ENCODE measurements around the gene GCN1. TPM values are rescaled to one million over a fixed set of nuclear protein-coding genes. Genes with fewer than 3 reads are reported as not detected.
"Not testable (repeated sequence)": the region's sequence is repeated elsewhere in the genome, so short reads cannot be mapped to it uniquely, and the experiment has no call there.

The GCN1 gene
- total RNA-seq, 1 donor from 2014 or later: 173 TPM

GRCh38 chr12:120200364-120200800 lies 5.9 kb upstream of the GCN1 start:
- intact Hi-C loops (cut with micrococcal nuclease): loop anchor here (2.0 to 5.0 kb wide), 3 partner anchors 237 to 334 kb away; partner anchors contain the start of genes COX6A1, RNF10 and SRSF9
- Mint-ChIP-seq H3K9me3 (no peaks in the 10 kb centered on the region), H3K4me1 (ENCODE audit: low read depth) (peaks cover 42% of the 10 kb centered on the region), H3K27ac (peak overlapping the region; percentile 100), H3K4me3 (peak overlapping the region; percentile 100), H3K36me3 (ENCODE audit: low read depth) (peaks cover 45% of the 10 kb centered on the region), H3K27me3 (ENCODE audit: insufficient read depth) (no peaks in the 10 kb centered on the region)
- DNase-seq (ENCODE audit: low spot score): no peak

GRCh38 chr12:120199595-120200306 lies 5.2 kb upstream of the GCN1 start:
- Mint-ChIP-seq H3K36me3 (ENCODE audit: low read depth) (peaks cover 50% of the 10 kb centered on the region), H3K4me3 (peak overlapping the region; percentile 100), H3K4me1 (ENCODE audit: low read depth) (peaks cover 48% of the 10 kb centered on the region), H3K27me3 (ENCODE audit: insufficient read depth) (no peaks in the 10 kb centered on the region), H3K9me3 (no peaks in the 10 kb centered on the region), H3K27ac (peak overlapping the region; percentile 100)
- no peak for DNase-seq (ENCODE audit: low spot score)
- intact Hi-C loops (cut with micrococcal nuclease): loop anchor here (2.0 to 5.0 kb wide), 3 partner anchors 238 to 335 kb away; partner anchors contain the start of genes COX6A1, RNF10 and SRSF9

DNA sequence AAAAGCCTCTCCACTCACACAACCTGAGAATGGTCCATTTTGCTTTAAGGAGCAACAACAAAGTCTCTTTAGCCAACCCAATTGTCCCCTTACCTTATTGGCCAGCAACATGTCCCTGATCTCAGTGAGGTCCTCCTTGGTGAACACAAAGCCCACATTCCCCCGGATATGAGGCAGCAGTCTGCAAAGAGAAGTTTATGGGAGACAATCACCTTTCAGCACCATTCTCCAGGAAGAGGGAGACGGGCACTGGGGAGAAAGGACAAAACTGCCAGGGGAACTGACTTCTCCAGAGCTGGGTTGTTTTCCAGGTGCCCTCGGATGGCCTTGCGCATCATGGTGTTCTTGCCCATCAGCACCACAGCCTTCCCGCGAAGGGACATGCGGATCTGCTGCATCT lies 4.5 kb upstream of the GCN1 start:
- Mint-ChIP-seq H3K4me1 (ENCODE audit: low read depth) (peaks cover 50% of the 10 kb centered on the region), H3K36me3 (ENCODE audit: low read depth) (peaks cover 51% of the 10 kb centered on the region), H3K27ac (peak overlapping the region; percentile 100)

GRCh38 chr12:120197542-120197887 lies 3.0 kb upstream of the GCN1 start:
- Mint-ChIP-seq H3K36me3 (ENCODE audit: low read depth) (peaks cover 56% of the 10 kb centered on the region), H3K4me1 (ENCODE audit: low read depth) (peaks cover 54% of the 10 kb centered on the region), H3K9me3 (no peaks in the 10 kb centered on the region), H3K27ac (no peak overlapping the region), H3K27me3 (ENCODE audit: insufficient read depth) (no peaks in the 10 kb centered on the region), H3K4me3 (peak overlapping the region; percentile 74)
- intact Hi-C loops (cut with micrococcal nuclease): no loop called here
- DNase-seq (ENCODE audit: low spot score): no peak

More for the DNA sequence above, 4.5 kb upstream of the GCN1 start:
- no peaks in the 10 kb centered on the region for H3K27me3 Mint-ChIP-seq (ENCODE audit: insufficient read depth)
- H3K9me3 Mint-ChIP-seq: no peaks in the 10 kb centered on the region
- H3K4me3 Mint-ChIP-seq: peak overlapping the region; percentile 100
- intact Hi-C loops (cut with micrococcal nuclease): no loop called here
- no peak for DNase-seq (ENCODE audit: low spot score)

DNA sequence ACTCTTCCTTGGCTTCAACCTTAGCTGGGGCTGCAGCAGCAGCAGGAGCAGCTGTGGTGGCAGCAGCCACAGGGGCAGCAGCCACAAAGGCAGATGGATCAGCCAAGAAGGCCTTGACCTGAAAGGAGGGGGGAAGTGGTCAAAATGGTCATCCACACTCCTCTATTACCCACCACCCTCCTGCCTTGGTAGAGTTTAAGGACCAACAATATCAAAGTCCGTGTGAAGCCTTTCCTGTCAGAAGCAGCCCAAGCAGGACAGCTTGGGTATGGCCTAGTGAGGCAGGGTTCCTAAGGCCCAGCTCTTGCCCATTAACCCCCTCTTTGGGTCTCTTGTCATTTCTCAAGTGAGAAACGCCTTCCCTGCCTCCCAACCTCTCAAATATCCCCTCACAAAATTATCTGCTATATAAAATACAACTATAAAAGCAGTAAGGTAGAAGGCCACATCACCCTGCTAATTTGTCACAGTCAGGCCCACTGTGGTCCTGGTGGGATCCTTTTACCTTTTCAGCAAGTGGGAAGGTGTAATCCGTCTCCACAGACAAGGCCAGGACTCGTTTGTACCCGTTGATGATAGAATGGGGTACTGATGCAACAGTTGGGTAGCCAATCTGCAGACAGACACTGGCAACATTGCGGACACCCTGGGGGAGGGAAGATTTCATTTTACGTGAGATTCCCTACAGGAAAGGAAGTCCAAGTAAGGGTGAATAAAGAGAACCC lies 2.5 kb upstream of the GCN1 start:
- H3K9me3 Mint-ChIP-seq; intact Hi-C loops (cut with micrococcal nuclease); H3K27me3 Mint-ChIP-seq (ENCODE audit: insufficient read depth); DNase-seq (ENCODE audit: low spot score): not testable (repeated sequence)
- H3K27ac Mint-ChIP-seq: peak overlapping the region; percentile 70
- H3K4me1 Mint-ChIP-seq (ENCODE audit: low read depth): peaks cover 52% of the 10 kb centered on the region
- peak overlapping the region; percentile 74 for H3K4me3 Mint-ChIP-seq
- H3K36me3 Mint-ChIP-seq (ENCODE audit: low read depth): peaks cover 55% of the 10 kb centered on the region

- intact Hi-C loops (cut with micrococcal nuclease): no loop called here
- no peak overlapping the region for H3K27ac Mint-ChIP-seq
- no peaks in the 10 kb centered on the region for H3K9me3 Mint-ChIP-seq
- no peaks in the 10 kb centered on the region for H3K27me3 Mint-ChIP-seq (ENCODE audit: insufficient read depth)
- DNase-seq (ENCODE audit: low spot score): no peak
- H3K36me3 Mint-ChIP-seq (ENCODE audit: low read depth): peaks cover 58% of the 10 kb centered on the region
- H3K4me3 Mint-ChIP-seq: peak overlapping the region; percentile 91
- peaks cover 56% of the 10 kb centered on the region for H3K4me1 Mint-ChIP-seq (ENCODE audit: low read depth)
These were observed 1.8 kb upstream of the GCN1 start for GRCh38 chr12:120196363-120196762.

DNA sequence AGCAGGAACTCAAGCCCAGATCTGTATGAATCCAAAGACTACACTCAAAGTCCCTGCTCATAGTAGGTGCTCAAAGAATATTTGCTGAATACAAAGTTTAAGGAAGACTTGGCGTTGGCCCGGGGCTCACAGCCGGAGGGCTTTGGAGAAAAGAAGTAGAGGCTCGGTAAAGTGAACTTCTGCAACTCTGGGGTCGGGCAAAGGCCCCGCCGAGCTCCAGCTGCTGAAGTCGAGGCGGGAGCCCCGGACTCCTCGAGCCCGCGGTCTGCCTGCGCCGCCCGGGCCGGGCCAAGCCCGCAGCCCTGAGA lies 335 bp downstream of the GCN1 start:
- intact Hi-C loops (cut with micrococcal nuclease): loop anchor here (5.0 kb wide), 1 partner anchor 72 kb away; no protein-coding TSS in a partner anchor

GRCh38 chr12:120193286-120193685 lies 1.2 kb downstream of the GCN1 start:
- not testable (repeated sequence) for H3K9me3 Mint-ChIP-seq; DNase-seq (ENCODE audit: low spot score); H3K27me3 Mint-ChIP-seq (ENCODE audit: insufficient read depth)
- Mint-ChIP-seq H3K4me3 (peak overlapping the region; percentile 91), H3K4me1 (ENCODE audit: low read depth) (peaks cover 45% of the 10 kb centered on the region), H3K27ac (peak overlapping the region; percentile 88), H3K36me3 (ENCODE audit: low read depth) (peaks cover 43% of the 10 kb centered on the region)
- intact Hi-C loops (cut with micrococcal nuclease): loop anchor here (5.0 kb wide), 1 partner anchor 71 kb away; no protein-coding TSS in a partner anchor

More for the DNA sequence above, 335 bp downstream of the GCN1 start:
- Mint-ChIP-seq H3K27ac (peak overlapping the region; percentile 88), H3K27me3 (ENCODE audit: insufficient read depth) (no peaks in the 10 kb centered on the region), H3K4me1 (ENCODE audit: low read depth) (peaks cover 54% of the 10 kb centered on the region), H3K9me3 (no peaks in the 10 kb centered on the region), H3K4me3 (peak overlapping the region; percentile 91), H3K36me3 (ENCODE audit: low read depth) (peaks cover 47% of the 10 kb centered on the region)
- DNase-seq (ENCODE audit: low spot score): no peak

DNA sequence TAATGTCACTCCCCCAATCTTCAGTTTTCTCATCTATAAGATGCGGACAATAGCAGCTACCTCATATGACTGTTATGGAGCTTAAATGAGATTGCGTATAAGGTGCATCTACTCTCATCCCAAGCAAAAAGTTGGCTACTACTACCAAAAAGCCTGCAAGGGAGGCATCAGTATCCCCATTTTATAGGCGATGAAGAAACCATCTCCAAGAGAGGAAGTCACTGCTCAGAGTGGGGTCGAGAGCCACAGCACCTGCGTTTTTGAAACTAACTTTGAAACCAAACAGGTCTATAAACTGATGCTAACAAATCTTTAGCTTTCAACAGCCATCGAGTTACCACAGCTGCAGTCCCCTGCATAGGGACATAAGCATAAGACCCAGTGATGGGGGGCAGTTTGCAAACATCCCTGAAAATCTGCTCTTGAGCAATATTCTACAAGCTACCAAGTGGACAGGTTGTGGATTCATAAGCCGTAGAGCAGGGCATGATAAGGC lies 3.5 kb downstream of the GCN1 start:
- Mint-ChIP-seq H3K4me1 (ENCODE audit: low read depth) (peaks cover 40% of the 10 kb centered on the region), H3K4me3 (peak overlapping the region; percentile 5), H3K36me3 (ENCODE audit: low read depth) (peaks cover 39% of the 10 kb centered on the region), H3K27ac (no peak overlapping the region), H3K27me3 (ENCODE audit: insufficient read depth) (no peaks in the 10 kb centered on the region), H3K9me3 (no peaks in the 10 kb centered on the region)
- no peak for DNase-seq (ENCODE audit: low spot score)
- intact Hi-C loops (cut with micrococcal nuclease): loop anchor here (5.0 kb wide), 1 partner anchor 69 kb away; no protein-coding TSS in a partner anchor

DNA sequence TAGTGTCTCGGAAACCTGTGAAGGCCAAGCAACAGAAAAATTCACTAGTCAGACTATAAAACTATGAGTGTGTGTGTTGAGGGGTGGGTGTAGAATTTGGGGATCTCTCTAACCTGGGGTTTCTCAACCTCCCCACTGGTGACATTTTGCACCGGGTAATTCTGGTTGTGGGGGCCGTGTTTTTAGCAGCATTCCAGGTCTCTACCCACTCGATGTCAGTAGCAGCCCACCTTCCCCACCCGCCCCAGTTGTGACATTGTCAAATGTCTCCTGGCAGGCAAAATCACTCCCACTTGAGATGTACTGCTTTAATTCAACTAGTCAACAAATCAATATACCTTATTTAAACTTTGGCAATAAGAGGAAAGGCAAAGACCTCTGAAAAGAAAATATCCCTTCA lies 4.1 kb downstream of the GCN1 start:
- Mint-ChIP-seq H3K4me1 (ENCODE audit: low read depth) (peaks cover 40% of the 10 kb centered on the region), H3K9me3 (no peaks in the 10 kb centered on the region), H3K4me3 (no peak overlapping the region), H3K27me3 (ENCODE audit: insufficient read depth) (no peaks in the 10 kb centered on the region), H3K36me3 (ENCODE audit: low read depth) (peaks cover 36% of the 10 kb centered on the region), H3K27ac (no peak overlapping the region)
- intact Hi-C loops (cut with micrococcal nuclease): loop anchor here (5.0 kb wide), 1 partner anchor 68 kb away; no protein-coding TSS in a partner anchor
- no peak for DNase-seq (ENCODE audit: low spot score)

GRCh38 chr12:120186654-120187053 lies 7.9 kb downstream of the GCN1 start:
- H3K27me3 Mint-ChIP-seq (ENCODE audit: insufficient read depth): no peaks in the 10 kb centered on the region
- H3K9me3 Mint-ChIP-seq: no peaks in the 10 kb centered on the region
- H3K36me3 Mint-ChIP-seq (ENCODE audit: low read depth): peaks cover 50% of the 10 kb centered on the region
- intact Hi-C loops (cut with micrococcal nuclease): no loop called here
- no peak overlapping the region for H3K27ac Mint-ChIP-seq
- no peak overlapping the region for H3K4me3 Mint-ChIP-seq
- no peak for DNase-seq (ENCODE audit: low spot score)
- H3K4me1 Mint-ChIP-seq (ENCODE audit: low read depth): peaks cover 26% of the 10 kb centered on the region

DNA sequence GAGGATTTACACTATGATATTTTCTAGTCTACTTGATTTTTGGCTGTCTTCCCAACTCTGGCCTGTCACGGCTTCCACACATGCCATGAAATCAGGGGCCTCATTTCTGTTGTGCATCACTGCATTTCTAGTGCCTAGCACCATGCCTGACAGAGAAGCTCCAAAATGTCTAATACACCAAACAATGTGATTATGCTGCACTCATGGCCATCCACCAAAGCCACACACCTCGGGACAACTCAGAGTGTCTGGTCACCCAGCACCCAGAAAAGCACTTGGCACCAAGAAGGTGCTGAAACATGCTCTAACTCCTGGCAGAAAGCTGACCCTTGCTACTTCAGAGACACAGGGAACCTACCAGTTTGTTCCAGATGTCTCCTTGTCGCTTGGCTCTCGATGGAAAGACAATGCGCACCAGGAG lies 11.3 kb downstream of the GCN1 start:
- Mint-ChIP-seq H3K36me3 (ENCODE audit: low read depth) (peaks cover 54% of the 10 kb centered on the region), H3K27me3 (ENCODE audit: insufficient read depth) (no peaks in the 10 kb centered on the region), H3K4me3 (no peak overlapping the region), H3K27ac (no peak overlapping the region), H3K9me3 (no peaks in the 10 kb centered on the region), H3K4me1 (ENCODE audit: low read depth) (peaks cover 16% of the 10 kb centered on the region)
- no peak for DNase-seq (ENCODE audit: low spot score)
- intact Hi-C loops (cut with micrococcal nuclease): no loop called here
